GM21723 (cell line): ENCODE data around the gene RANGAP1.

Source experiments
- ATAC-seq: cut with Tn5 transposase; IDR thresholded peaks from one replicate; pipeline ENCODE4 v1.9.1; 2021; ENCODE audit warnings: mild to moderate bottlenecking, moderate library complexity; ENCODE audit not compliant: unreplicated experiment

RANGAP1 gene

DNA sequence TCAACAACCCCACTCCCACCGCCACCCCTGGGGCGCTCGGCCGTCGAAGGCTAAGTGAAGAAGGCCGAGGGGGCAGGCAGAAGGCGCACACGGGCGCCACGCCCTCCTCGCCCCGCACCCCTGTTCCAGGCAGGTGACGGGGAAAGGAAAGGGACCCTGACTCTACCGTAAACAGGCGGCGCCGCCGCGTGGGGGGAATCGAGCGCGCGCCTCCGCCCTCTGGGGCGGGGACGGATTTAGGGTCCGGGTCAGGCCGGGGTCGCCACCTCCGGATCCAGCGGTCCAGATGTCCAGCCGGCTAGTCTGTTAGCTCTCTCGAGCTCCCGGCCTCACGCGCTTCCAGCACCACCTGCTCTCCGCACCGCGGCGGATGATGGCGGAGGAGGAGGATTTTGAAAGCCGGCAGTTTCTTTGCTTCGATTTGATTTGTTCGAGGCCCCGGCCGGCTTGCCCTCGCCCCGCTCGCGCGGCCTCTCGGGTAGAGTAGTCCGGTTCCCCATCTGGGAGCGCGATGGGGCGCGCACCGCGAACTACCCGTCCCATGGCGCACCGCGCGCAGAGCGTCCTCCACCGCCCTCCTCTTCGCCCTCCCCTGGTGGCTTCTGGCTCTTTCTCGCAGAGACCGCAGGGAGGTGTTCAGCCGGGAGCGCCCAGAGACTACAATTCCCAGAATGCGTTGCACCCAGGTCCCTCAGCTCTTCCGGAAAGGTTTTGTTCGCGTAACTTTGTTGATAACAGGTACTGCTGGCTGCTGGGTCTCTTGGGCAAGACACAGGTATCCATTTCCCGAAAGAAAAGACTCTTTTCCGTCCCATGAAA, at the start of gene RANGAP1:
RANGAP1 (minus strand) TSS at position 368 of the 819 bp plus-strand sequence. CDS start 5,143 bp downstream, outside the sequence.
- ATAC-seq = peak; percentile 93

GRCh38 chr22:41334951-41335635, 49.1 kb upstream of the RANGAP1 start:
- no peak for ATAC-seq

DNA sequence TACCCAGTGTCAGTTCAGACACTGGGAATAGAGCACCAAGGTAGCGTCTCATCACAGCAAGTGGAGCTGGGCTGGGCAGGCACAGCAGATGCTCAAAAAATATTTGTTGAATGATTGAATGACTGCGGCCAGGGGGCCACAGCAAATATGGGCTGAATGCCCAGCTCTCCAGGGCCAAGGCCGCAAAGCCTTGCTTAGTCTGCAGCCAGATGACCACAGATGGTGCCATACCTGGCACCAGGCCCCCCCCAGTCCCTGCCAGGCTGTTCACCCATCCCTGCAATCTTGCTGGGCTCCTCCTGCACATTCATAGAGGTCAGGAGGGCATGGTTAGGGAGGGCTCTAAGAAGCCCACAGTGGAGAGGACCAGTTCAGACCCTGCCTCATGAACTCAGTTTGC, 48.2 kb upstream of the RANGAP1 start:
- no peak for ATAC-seq

- ATAC-seq = no peak
Measured at GRCh38 chr22:41333806-41334205, 47.8 kb upstream of the RANGAP1 start.

GRCh38 chr22:41332217-41332939, 46.4 kb upstream of the RANGAP1 start:
- no peak for ATAC-seq

- ATAC-seq = no peak
Measured at GRCh38 chr22:41330169-41330568, 44.2 kb upstream of the RANGAP1 start.

GRCh38 chr22:41327124-41327523, 41.1 kb upstream of the RANGAP1 start:
- ATAC-seq = no peak

DNA sequence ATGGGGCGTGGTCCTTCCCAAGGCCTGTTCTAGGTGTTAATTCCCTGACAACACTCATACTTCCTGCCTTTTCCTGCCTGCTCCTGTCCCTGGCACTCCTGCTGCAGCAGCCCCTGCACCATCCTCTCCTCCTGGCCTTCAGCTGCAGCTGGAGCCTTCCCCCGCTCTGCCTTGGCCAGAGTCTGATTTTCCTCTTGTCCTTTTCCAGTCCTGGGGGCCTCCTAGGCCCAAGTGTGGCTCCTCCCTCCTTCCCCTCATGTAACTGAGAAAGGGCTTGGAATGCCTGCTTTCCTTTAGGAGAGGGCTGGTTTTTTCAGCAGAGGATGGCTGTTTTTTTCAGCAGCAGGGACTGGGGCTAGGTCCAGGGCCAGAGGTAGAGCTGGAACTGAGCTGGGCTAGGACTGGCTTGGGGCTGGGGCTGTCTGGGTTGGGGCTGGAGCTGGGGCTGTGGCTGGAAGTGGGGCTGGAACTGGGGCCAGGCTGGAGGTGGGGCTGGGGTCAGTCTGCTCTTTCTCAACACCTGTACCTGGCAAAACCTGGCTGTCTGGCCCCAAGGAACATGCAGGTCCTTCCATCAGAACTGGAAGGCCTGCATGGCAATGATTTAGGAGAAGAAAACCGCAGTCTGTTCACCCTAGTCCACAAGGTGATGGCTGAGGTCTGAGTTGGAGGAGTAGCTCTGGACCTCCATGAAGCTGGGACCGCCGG, 39.0 kb upstream of the RANGAP1 start:
- no peak for ATAC-seq

DNA sequence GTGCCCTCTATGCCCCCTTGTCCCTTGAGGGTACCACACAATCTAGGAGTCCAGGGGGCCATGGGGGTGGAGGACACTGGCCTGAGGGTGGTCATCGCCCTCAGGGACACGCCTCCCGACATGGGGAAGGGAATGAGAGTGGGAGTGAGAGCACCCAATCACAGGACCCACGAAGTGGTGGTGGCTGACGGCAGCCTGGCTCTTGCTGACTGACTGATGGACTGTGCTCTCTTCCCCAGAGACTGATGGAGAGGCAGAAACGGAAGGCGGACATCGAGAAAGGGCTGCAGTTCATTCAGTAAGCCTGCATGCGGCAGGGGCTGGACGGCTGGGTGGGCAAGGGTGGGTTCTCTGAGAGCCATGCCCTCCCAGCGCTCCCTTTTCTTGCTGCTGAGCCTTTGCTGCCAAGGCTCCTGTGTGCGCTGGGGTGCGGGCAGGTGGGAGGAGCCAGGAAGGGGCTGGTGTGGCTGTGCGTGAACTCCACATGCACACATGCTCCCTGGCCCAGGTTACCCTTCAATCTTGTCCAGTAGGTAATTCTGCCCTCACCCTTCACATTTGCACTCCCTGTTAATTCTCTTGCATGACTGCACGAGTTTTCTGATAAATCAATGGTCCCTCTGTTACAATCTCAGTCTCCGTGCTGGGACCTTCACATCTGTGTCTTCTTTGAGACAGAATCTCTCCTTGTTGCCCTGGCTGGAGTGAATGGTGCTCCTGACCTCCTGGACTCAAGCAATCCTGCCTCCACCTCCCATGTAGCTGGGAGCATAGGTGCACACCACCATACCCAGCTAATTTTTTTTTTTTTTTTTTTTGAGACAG, 34.6 kb upstream of the RANGAP1 start:
- ATAC-seq = no peak

GRCh38 chr22:41315586-41315985, 29.6 kb upstream of the RANGAP1 start:
- ATAC-seq = no peak

DNA sequence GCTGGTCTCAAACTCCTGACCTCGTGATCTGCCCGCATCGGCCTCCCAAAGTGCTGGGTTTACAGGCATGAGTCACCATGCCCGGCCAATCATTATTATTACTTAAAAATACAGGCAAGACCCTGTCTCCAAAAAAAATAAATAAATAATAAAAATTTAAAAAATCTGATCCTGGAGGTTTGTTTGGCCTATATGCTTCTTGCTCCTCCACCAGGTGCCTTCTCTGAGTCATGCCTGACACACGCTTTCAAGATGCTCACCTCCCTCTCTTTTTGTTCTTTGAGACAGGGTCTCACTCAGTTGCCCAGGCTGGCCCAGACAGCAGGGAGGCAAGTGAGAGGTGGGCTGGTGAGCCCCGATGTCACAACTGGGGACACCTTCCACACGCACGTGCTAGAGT, 28.8 kb upstream of the RANGAP1 start:
- no peak for ATAC-seq

DNA sequence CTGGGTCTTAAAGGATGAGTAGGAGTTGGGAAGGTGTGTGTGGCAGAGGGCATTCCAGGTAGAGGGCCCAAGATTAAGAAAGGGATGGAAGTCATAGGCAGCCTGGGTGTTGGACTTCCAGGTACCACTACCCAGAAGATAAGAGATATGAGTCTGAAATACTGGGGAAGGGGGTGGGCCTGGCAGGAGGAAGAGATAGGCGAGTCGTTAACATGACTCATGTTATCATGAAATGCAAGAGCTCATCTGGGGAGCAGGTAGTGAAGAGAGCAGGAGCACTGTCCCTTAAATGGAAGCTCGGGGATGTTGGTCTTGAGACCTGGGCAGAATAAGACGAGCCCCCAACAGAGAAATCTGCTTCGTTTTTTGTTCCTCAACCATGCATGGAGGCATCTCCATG, 25.5 kb upstream of the RANGAP1 start:
- no peak for ATAC-seq

DNA sequence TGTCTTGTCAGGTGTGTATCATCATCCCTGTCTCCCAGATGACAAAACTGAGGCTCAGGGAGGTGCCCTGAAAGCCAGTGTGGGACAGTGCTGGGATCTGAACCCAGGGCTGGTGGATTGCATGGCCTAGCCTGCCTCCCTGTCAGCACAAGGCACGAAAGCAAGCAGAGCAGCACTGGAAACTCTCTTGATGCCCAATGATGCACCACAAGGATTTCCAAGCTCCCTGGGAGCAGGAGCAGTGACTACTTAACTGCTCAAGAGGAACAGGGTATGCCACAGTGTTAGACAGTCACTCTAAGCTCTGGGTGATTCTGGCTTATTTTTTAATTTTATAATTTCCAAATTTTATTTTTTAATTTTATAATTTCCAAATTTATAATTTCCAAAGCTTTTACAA, 24.3 kb upstream of the RANGAP1 start:
- no peak for ATAC-seq

GRCh38 chr22:41308544-41308947, 22.6 kb upstream of the RANGAP1 start:
- no peak for ATAC-seq

DNA sequence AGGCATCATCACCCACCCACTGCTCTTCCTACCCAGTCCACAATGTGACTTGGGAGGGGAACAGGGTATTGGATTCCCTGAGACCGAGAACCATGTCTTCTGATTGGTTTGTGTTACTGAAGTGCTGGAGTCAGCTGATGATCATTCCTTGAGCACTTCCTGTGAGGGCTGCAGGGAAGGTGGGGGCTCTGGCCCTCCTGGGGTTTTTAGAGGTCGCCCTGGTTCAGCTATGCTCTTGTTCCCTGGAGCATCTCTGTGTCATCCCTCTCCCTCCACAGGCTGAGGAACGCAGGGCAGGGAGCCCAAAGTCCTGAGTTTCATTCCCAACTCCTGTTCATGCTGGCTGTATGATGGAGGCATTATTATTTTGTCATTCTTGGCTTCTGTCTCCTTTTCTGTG, 22.1 kb upstream of the RANGAP1 start:
- no peak for ATAC-seq

DNA sequence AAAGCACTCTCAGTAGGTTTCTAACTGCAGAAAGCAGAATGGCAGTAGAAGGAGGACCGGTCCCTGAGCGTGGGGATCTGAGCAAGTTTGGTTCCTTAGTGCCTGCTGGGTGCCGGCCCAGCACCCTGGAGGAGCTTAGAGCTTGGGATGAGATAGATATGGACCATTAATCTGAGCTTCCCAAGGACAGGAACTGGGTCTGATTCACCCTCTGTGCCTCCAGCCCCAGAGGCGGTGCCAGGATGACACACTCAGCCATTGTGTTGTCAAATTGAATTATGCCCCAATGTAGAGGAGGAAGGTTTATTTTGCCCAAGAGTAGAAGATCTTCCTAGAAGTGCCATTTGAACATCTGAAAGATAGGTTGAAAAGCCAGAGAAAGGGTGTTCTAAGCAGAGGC, 19.7 kb upstream of the RANGAP1 start:
- no peak for ATAC-seq

DNA sequence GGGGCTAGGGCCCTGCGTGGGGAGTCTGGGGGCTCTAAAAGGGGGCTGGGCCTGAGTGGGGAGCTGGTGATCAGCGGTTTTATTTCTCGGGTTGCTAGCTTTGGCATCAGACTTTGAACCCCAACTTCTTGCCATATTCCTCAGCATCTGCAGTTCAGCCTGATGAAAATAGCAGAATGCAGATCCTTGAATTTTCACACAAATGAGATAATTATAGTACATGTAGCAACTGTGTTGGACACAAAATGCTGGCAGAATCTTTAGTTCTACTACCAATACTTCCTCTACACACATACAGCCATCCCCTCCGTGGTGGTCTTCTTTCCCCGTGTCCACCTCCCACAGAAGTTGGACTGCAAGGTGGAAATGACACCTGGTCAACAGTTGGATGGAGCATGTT, 16.8 kb upstream of the RANGAP1 start:
- no peak for ATAC-seq

DNA sequence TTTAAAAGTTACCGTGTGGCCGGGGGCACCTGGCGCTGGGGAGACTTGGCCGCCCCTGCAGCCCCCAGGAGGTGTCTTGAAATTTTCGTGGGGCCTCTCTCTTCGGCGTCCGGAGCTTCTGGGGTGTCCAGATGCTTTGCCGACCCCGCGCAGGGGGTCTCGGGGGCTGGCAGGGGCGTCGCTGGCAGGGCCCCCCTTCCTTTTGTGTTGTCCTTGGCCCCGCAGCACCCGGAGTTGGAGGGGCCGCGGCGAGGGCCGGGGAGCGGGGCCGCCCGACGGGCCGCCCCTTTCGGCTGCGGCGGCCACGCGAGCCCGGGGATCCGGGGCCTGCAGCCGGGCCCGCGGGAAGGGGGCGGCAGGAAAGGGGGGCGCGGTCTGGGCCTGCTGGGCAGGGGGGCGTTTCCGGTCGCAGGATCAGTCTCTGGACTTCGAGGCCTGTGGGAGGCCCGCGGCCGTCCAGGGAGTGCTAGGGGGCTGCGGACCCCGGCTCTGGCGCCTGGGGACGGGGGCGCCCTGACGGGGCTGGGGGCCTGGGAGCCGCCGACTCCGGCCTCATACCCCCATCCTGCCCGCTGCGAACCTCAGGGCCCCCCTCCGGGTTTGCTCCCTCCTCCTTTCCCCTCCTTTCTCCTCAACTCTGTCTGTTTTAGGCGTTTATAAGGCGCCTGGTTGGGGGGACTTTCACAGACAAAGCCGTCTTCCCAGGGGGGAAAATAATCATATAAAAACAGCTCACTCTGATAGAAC, 16.2 kb upstream of the RANGAP1 start:
- ATAC-seq = peak; percentile 24
